Fibroblast of pulmonary artery (primary cell): ENCODE data around the gene PPEF2.
"Not testable (repeated sequence)": the region's sequence is repeated elsewhere in the genome, so short reads cannot be mapped to it uniquely, and the experiment has no call there.

Source experiments
- DNase-seq: peaks from one replicate; pipeline ENCODE4 v3.0.0-alpha.2; 2010; ENCODE audit warnings: low read depth
- H3K4me3 ChIP-seq: replicated peaks from 2 replicates; pipeline ENCODE4 v1.5.1; 2011; ENCODE audit warnings: low read depth, mild to moderate bottlenecking, control low read depth, low read length, moderate library complexity
- TF ChIP-seq, protein P1 (sequence below): IDR thresholded peaks from 2 replicates; pipeline ENCODE4 v1.5.1; 2011; ENCODE audit warnings: mild to moderate bottlenecking, control low read depth, low read length, inconsistent platforms; ENCODE audit errors: missing control alignments

PPEF2 gene

DNA sequence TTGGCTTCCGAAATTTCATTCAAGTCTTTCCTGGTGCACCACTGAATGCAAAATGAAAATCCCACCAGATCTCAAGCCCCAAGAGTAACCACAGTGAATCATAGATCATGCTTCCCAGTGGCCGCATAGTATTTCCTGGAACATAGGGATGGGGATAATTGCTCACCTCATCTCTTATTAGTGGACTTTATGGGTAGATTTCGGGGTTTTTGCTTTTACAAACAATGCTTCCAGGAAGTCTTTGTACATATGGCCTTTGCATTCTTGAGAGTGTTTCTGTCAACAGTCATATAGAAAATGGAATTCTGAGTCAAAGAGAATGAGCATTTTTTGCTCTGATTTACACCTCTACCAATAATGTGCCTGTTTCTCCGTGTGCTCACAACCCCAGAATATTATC is 53.4 kb downstream of the PPEF2 start:
- DNase-seq = peak; percentile 38
- no peak overlapping the region for H3K4me3 ChIP-seq
- TF ChIP-seq, protein P1, sequence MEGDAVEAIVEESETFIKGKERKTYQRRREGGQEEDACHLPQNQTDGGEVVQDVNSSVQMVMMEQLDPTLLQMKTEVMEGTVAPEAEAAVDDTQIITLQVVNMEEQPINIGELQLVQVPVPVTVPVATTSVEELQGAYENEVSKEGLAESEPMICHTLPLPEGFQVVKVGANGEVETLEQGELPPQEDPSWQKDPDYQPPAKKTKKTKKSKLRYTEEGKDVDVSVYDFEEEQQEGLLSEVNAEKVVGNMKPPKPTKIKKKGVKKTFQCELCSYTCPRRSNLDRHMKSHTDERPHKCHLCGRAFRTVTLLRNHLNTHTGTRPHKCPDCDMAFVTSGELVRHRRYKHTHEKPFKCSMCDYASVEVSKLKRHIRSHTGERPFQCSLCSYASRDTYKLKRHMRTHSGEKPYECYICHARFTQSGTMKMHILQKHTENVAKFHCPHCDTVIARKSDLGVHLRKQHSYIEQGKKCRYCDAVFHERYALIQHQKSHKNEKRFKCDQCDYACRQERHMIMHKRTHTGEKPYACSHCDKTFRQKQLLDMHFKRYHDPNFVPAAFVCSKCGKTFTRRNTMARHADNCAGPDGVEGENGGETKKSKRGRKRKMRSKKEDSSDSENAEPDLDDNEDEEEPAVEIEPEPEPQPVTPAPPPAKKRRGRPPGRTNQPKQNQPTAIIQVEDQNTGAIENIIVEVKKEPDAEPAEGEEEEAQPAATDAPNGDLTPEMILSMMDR = no peak

DNA sequence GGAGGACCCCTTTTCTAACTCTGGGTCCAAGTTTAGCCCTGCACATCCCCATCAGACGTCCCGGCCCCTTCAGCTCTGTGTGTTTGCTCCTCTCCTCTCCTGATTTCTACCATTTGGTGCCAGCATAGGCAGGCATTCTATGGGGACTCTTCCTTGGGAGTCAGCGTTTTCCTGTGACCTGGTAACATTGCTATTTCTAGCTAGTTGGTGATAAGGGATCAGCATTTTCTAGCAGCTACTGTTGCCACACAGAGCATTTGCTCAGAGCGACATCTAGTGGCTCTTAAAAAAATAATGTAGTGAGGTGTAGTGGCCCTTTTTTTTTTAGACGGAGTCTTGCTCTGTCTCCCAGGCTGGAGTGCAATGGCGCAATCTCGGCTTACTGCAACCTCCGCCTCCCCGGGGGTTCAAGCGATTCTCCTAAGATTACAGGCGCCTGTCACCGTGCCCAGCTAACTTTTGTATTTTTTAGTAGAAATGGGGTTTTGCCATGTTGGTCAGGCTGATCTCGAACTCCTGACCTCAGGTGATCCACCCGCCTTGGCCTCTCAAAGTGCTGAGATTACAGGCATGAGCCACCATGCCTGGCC is 54.0 kb downstream of the PPEF2 start:
- TF ChIP-seq, protein P1 = peak; percentile 60
- DNase-seq = peak; percentile 97
- H3K4me3 ChIP-seq = not testable (repeated sequence)

DNA sequence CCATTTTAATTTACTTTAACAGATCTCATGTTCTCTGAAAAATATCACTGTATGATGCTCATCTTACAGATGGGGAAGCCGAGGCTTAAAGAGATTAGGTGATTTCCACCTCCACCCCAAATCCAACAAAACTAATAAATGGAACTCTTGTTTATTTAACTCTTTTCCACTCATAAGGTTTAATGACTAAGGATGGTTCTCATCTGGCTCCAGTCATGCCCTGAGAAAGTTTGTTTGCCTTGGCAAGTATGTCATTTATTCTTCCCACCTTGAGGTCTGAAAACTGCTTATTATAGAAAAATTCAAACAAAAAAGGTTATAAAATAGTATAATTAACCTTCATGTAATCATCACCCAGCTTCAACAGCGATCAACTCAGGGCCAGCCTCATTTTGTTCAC is 56.3 kb downstream of the PPEF2 start:
- no peak overlapping the region for H3K4me3 ChIP-seq
- no peak for DNase-seq
- TF ChIP-seq, protein P1 = no peak

DNA sequence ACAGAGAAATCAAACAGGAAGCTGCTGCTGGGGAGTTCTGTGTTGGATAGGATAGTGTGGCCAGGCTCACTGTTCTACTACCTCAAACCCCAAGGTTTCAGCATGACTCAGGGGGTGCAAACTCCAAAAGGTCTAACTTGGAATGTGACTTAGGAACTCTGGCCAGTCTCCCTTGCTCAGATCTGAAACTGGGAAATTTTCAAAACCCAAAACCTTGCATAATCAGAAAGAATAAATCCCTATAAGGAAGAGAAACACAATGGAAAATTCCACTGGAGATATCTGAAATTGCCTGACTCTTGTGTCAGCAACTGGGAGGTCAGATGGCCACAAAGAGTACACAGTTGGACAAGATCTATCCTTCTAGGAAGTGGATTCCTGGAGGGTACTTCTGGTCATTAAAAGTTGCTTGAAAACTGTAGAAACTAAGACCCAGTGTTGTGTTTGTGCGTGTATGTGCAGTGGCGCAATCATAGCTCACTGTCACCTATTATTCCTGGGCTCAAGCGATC is 58.0 kb downstream of the PPEF2 start:
- peak; percentile 97 for DNase-seq
- TF ChIP-seq, protein P1 = no peak
- no peak overlapping the region for H3K4me3 ChIP-seq

DNA sequence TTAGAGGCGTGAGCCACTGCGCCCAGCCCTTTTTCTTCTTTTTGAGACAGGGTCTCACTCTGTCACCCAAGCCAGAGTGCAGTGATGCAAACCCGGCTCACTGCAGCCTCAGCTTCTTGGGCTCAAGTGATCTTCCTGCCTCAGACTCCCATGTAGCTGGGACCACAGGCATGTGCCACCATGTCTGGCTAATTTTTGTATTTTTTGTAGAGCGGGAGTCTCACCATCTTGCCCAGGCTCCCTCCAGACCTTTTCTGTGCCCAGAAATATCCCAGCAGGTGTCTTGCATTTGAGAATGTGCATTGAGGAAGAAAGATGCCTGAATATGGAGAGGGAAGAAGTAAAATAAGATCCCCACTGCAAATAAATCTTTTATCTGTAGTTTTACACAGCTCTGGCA is 58.7 kb downstream of the PPEF2 start:
- H3K4me3 ChIP-seq = no peak overlapping the region
- TF ChIP-seq, protein P1 = no peak
- no peak for DNase-seq

DNA sequence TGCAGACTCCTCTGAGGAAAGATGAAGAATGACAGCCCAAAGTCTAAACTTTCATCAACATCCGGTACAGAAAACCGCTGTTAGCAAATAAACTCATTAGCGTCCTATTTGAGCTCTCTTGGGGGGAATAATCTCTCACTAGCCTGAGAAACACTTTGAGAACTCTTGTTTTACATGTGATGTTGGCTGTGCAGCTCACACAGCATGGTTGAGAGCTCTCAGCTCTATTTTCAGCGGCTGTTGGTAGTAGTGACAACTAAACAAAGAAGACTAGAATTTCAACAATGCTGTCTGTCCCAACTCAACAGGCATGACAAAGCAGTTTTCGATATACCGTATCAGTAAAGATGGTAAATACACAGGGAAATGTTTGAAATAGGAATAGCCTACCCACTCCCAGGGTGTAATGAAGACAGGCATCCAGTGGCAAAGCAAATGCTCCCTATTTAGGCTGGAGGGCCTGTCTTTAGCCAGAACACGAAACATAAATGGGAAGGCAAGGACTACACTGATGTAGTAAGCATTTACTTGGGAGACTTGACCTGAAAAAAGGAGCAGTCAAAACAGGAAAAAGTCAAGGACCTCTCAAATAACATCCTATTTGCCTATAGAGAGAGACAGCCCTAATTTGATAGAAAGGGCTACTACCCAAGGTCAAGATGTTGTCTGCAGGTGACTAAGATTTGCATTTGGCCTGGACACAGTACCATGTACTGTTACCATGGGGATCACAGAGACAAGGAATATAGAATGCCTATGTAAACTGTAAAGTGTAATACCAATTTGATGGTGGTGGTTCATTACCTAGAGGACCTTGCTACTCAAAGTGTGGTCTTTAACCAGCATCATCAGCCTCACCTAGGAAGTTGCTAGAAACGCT is 60.4 kb downstream of the PPEF2 start:
- H3K4me3 ChIP-seq = no peak overlapping the region
- TF ChIP-seq, protein P1 = no peak
- DNase-seq = peak; percentile 31
